H54 (cell line): ENCODE measurements around the gene FLOT1.
"Not testable (repeated sequence)": the region's sequence is repeated elsewhere in the genome, so short reads cannot be mapped to it uniquely, and the experiment has no call there.

Experiments used
- DNase-seq: peaks from one replicate; pipeline ENCODE4 v3.0.0; 2011; ENCODE audit warnings: low spot score, mixed read lengths; ENCODE audit not compliant: insufficient read length
- FAIRE-seq: peaks from 3 replicates; lab custom pipeline; 2011; peaks lifted over from hg19 to GRCh38; lab: Jason Lieb, UNC
- POLR2A ChIP-seq: IDR thresholded peaks from 2 replicates; pipeline ENCODE4 v1.6.1; 2011; ENCODE audit warnings: low read depth, mild to moderate bottlenecking, low read length

Gene FLOT1

GRCh38 chr6:30763155-30763617 is 20.7 kb upstream of the FLOT1 start:
- DNase-seq (no peak), FAIRE-seq (no peak)
- TF ChIP-seq POLR2A: no peak

- DNase-seq (no peak), FAIRE-seq (no peak)
- TF ChIP-seq POLR2A: no peak
Measured at GRCh38 chr6:30761791-30762429, 19.4 kb upstream of the FLOT1 start.

DNA sequence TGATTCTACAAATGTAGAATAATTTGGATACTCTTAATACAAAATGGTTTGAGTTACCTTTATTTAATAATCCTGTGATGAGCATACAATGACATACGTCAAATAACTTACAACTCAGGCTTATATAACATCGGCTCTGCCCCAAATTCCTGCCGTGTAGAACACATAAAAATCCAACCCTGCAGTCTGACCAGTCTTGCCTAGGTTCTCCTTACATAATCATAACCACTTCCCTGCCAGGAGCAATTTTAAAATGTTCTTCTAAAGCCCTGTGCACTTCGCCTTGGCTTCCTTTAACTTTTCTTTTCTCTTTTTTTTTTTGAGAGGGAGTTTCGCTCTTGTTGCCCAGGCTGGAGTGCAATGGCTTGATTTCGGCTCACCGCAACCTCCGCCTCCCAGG is 18.1 kb upstream of the FLOT1 start:
- no peak for FAIRE-seq
- DNase-seq: no peak
- TF ChIP-seq POLR2A: no peak

DNA sequence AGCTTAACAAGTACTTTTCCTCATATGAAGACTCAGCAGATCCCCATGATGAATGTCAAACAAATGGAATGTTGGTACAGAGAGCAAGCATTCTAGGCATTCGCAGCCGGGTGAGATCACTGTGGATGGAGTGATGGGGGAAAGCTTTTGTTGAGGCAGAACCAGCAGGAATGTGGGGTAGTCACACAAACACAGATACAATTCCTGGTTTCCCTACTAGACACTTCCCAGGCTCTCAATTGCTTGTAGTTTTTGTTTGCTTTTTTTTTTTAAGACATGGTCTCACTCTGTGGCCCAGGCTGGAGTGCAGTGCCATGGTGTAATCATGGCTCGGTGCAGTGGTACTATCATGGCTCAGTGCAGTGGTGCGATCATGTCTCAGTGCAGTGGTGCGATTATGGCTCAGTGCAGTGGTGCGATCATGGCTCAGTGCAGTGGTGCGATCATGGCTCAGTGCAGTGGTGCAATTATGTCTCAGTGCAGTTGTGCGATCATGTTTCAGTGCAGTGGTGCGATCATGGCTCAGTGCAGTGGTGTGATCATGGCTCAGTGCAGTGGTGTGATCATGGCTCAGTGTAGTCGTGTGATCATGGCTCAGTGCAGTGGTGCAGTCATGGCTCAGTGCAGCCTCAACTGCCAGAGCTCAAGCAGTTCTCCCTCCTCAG is 17.2 kb upstream of the FLOT1 start:
- TF ChIP-seq POLR2A: 0 out of 2 replicates have a peak, but pooled peaks have one; percentile 16
- DNase-seq (no peak), FAIRE-seq (peak; percentile 79)

- FAIRE-seq (no peak), DNase-seq (no peak)
- TF ChIP-seq POLR2A: no peak
Measured at GRCh38 chr6:30757261-30757904, 14.9 kb upstream of the FLOT1 start.

DNA sequence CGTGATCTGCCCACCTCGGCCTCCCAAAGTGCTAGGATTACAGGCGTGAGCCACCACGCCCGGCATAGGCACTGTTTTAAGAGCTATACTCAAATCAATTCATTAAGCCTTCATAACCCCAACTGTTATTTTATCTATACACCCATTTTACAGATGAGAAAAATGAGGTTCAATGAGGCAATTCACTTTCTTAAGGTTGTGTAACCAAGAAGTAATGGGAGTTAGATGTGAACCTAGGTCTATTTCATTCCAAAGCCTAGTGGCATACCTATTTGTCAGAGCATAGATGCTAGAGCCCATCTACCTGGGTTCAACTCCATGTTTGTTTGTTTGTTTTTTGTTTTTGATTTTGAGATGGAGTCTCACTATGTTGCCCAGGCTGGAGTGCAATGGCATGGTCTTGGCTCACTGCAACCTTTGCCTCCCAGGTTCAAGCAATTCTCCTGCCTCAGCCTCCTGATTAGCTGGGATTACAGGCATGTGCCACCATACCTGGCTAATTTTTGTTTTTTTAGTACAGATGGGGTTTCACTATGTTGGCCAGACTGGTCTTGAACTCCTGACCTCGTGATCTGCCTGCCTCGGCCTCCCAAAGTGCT is 14.0 kb upstream of the FLOT1 start:
- not testable (repeated sequence) for DNase-seq, FAIRE-seq

- no peak for DNase-seq
- no peak for TF ChIP-seq POLR2A
- FAIRE-seq: no peak
Measured at GRCh38 chr6:30754631-30755030, 12.1 kb upstream of the FLOT1 start.

DNA sequence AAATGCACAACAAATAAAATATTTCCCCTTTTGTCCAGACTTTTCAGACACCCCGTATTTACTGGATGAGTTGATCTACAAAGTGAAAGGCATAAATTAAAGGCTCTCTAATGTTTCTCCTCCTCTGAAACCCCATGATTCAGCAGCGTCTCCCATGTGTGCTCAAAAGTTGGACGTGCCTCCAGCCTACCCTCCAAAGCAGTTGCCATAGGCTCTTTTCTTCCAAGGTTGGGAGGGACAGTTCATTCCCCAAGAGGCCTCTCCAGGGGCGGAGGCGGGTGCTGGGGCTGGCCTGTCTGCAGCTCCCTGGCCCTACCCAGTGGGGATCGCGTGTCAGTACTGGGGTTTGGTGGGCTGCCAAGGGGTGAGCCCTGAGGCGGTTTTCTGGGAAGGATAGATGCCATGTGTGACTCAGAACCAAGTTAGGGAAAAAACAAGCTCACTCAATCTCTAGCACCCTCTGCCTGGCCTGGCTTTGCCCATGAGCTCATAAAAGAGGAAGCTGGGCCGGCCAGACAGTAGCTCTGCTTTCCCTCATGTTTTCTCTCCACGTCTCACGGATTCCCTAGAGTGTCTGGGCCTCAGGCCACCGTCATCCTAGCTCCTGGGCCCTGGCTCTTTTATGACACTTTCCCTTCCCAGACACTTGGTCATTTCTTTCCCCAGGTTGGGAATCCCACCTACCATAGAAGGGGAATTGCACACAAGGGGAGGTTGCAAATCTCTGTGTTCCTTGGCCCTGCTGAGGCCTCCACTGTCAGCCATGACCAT is 9.9 kb upstream of the FLOT1 start:
- peak; percentile 81 for DNase-seq
- no peak; the same call in 1 of the 2 replicates for TF ChIP-seq POLR2A
- peak; percentile 94 for FAIRE-seq

GRCh38 chr6:30750379-30750668 is 7.8 kb upstream of the FLOT1 start:
- no peak for TF ChIP-seq POLR2A
- DNase-seq: no peak
- FAIRE-seq: no peak

DNA sequence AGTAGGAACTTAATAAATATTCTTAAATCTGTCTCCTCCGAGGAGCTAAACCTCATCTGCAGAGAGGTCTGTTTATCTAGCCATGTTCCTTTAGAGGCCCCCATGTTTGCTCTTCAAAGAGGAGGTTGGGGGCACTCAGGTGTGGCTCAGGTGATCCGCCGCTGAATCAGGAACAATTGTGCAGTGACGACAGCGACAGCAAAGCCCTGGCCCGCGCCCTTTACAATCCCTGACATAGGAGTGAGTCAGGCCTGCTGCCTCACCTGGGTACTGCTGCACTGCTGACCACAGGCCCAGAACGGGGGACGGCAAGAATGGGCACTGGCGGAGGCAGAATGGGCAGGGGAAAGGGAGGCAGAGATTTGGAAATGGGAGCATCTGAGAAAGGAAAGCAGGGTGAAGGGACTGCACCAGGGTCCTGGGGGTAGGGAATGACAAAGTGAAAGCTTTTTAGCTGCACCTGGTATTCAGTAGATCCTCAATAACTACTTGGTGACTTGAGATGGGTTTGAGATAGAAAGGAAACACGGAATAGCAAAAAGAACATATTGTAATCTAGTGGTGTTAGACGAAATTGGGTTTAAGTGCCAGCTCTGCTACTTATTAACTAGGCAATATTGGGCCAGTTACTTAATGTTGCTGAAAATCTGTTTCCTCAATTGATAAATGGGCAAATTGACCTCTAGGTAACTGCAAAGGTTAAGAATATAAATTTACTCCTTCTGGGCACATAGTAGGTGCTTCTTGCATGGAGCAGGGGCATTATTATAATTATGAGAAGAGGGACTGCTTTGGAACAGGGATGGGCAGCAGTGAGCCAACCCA is 7.3 kb upstream of the FLOT1 start:
- DNase-seq (no peak), FAIRE-seq (no peak)
- no peak for TF ChIP-seq POLR2A

DNA sequence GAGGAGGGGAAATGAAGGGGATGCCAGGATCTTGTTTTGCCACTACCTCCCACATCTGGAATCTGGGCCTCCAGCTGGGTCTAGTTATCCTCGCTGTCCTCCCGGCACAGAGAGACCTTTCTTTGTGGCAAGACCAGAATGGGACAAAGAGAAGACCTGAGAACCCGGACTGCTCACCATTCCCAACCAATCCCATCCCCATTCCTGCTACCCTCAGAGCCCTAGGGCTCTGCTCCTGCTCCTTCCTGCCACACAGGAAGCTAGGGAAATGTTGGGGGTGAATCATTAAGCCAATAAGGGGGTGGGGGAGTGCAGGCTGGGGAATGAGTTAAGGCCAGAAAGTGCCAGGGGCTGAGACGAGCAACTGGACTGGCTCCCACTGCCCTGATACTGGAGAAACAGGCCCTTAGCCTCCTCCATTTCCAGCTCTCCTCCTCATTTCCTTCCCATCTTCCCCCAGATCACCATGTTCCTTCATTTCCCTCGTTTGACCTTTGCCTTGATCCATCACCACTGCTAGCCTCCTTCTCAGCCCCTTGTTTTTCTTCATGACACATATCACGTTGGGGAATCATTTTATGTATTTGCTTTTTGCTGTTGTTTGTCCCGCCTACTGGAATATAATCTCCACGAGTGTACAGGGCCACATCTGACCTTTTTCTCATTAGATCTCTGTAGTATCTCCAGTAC is 6.5 kb upstream of the FLOT1 start:
- FAIRE-seq (no peak), DNase-seq (no peak)
- TF ChIP-seq POLR2A: no peak
